HepG2 (cell line): Measurements from ENCODE around the gene ATR. TPM values are rescaled to one million over a fixed set of nuclear protein-coding genes. Genes with fewer than 3 reads are reported as not detected.

Experiments used
- ATAC-seq: fragments of 200-7000 bp; cut with Tn5 transposase; 3 replicates; pipeline ENCODE4 v1.9.1; 2020; ENCODE audit warnings: mild to moderate bottlenecking, moderate library complexity
- BruUV-seq: library from RNA; stranded (reverse); fragments of 400-500 nt; replicated peaks from 2 replicates; lab custom pipeline; 2021; lab: Mats Ljungman, UMichigan
- CTCF ChIA-PET: fragments of 300-600 bp; formaldehyde crosslinking; extraction: SDS; loops from one replicate; lab custom pipeline; 2021; ENCODE audit warnings: low total read pairs, inconsistent platforms, low intra/inter-chr PET ratio; lab: Yijun Ruan, JAX
- POLR2A ChIA-PET: fragments of 350-600 bp; sonication (Branson Sonifier 250); formaldehyde crosslinking; loops from one replicate; lab custom pipeline; 2020; ENCODE audit warnings: antibody characterized with exemption, inconsistent platforms; lab: Yijun Ruan, JAX
- DNase-seq: peaks from one replicate; pipeline ENCODE4 v3.0.0-alpha.2; 2015; ENCODE audit warnings: low spot score
- FAIRE-seq: peaks from 3 replicates; lab custom pipeline; 2011; peaks lifted over from hg19 to GRCh38; lab: Jason Lieb, UNC
- H2AFZ ChIP-seq: one replicate; pipeline ENCODE4 v1.6.1; 2011; ENCODE audit warnings: low read length, inconsistent platforms
- H3K27ac ChIP-seq: fragments of 300-600 bp; 3 replicates; pipeline ENCODE4 v1.8.0; 2011; ENCODE audit warnings: mixed run types, mild to moderate bottlenecking, mixed read lengths, low read length, inconsistent platforms; ENCODE audit not compliant: insufficient read depth; ENCODE audit errors: extremely low read length
- H3K27me3 ChIP-seq, 2 experiments: fragments of 200-600 bp in 1 of 2; 2 replicates in 1 of 2; 3 replicates in 1 of 2; pipeline versions ENCODE4 v1.6.0 to v1.8.0; 2011; ENCODE audit warnings: low read length in 2 of 2, mild to moderate bottlenecking in 2 of 2, moderate library complexity in 2 of 2, inconsistent platforms in 1 of 2; ENCODE audit not compliant: insufficient read depth in 2 of 2, control insufficient read depth in 1 of 2
- H3K36me3 ChIP-seq, 2 experiments: fragments of 200-600 bp in 1 of 2; replicated peaks in 1 of 2; 2 replicates in 1 of 2; 3 replicates in 1 of 2; pipeline versions ENCODE4 v1.5.1 to v1.8.0; 2011; ENCODE audit warnings: low read length in 2 of 2, inconsistent platforms in 1 of 2; ENCODE audit not compliant: insufficient read depth in 2 of 2, control insufficient read depth in 1 of 2
- H3K4me1 ChIP-seq: 2 replicates; pipeline ENCODE4 v1.5.1; 2012; ENCODE audit warnings: low read length, inconsistent platforms; ENCODE audit not compliant: insufficient read depth
- H3K4me2 ChIP-seq: 2 replicates; pipeline ENCODE4 v1.6.0; 2011; ENCODE audit warnings: low read depth, low read length, inconsistent platforms
- H3K4me3 ChIP-seq, 3 experiments: fragments of 200-600 bp in 1 of 3; sonication (generic), shearing (Covaris generic) in 1 of 3; replicated peaks in 1 of 3; 2 replicates each; pipeline ENCODE4 v1.5.1; 2011 to 2016; ENCODE audit warnings: low read length in 3 of 3, inconsistent platforms in 2 of 3, low read depth in 2 of 3, mild to moderate bottlenecking in 2 of 3, control low read depth in 1 of 3, mixed read lengths in 1 of 3; ENCODE audit not compliant: insufficient read depth in 1 of 3
- H3K79me2 ChIP-seq: one replicate; pipeline ENCODE4 v1.6.1; 2011; ENCODE audit warnings: low read length, inconsistent platforms; ENCODE audit not compliant: insufficient read depth
- H3K9ac ChIP-seq: 2 replicates; pipeline ENCODE4 v1.6.0; 2011; ENCODE audit warnings: mild to moderate bottlenecking, low read depth, low read length, inconsistent platforms; ENCODE audit not compliant: insufficient read depth
- H3K9me3 ChIP-seq: 2 replicates; pipeline ENCODE4 v1.5.1; 2012; ENCODE audit warnings: mild to moderate bottlenecking, low read length
- H4K20me1 ChIP-seq: 2 replicates; pipeline ENCODE4 v1.6.0; 2011; ENCODE audit warnings: inconsistent platforms, mild to moderate bottlenecking, low read length, moderate library complexity; ENCODE audit not compliant: insufficient read depth
- HNRNPK ChIP-seq: fragments of 200-400 bp; formaldehyde crosslinking; IDR thresholded peaks from 2 replicates; pipeline ENCODE4 v1.6.1; 2018; ENCODE audit warnings: low read length, low read depth, moderate library complexity, mild to moderate bottlenecking; ENCODE audit not compliant: poor library complexity, severe bottlenecking
- KDM4B ChIP-seq: sonication (generic); formaldehyde crosslinking; IDR thresholded peaks from 2 replicates; pipeline ENCODE4 v1.4.0; 2020; ENCODE audit warnings: missing genetic modification reagents
- WGBS: methylation state at CpG from one replicate; pipeline ENCODE4 v1.1.6; 2017; ENCODE audit warnings: low lambda C conversion rate; 5-methylcytosine and 5-hydroxymethylcytosine counted together
- in situ Hi-C: cut with HindIII; loops from 2 replicates; pipeline ENCODE4 v1.10.0; 2017; ENCODE audit warnings: low pct_unique_long_range_greater_than_20kb; ENCODE audit not compliant: extremely low pct_ligation_motif_present
- intact Hi-C: fragments of 100-400 bp; cut with micrococcal nuclease; formaldehyde crosslinking; loops from one replicate; pipeline ENCODE4 v1.10.0; 2022; ENCODE audit not compliant: unreplicated experiment
- polyA plus RNA-seq, 8 experiments: library from polyadenylated mRNA; depleted of rRNA in 3 of 8; stranded (reverse) in 7 of 8; unstranded in 1 of 8; fragments of >200 nt; fragmentation: Illumina TruSeq in 4 of 8; extraction: Trizol in 4 of 8; gene quantifications; 2 replicates each; pipeline versions ENCODE4 v1.2.1 to v1.2.3, GENCODE V29; 2011 to 2016; ENCODE audit warnings: low read depth in 4 of 8, missing spikeins in 1 of 8, mixed read lengths in 1 of 8; ENCODE audit not compliant: insufficient read depth in 1 of 8
- total RNA-seq, 5 experiments: library from RNA; depleted of rRNA; stranded (reverse); fragments of >200 nt; fragmentation: Illumina TruSeq; extraction: Trizol; gene quantifications; 2 replicates each; pipeline ENCODE4 v1.2.3, GENCODE V29; 2016; ENCODE audit warnings: low read depth in 1 of 5
- TF ChIP-seq, protein P1 (sequence below): sonication (generic); formaldehyde crosslinking; IDR thresholded peaks from 2 replicates; pipeline ENCODE4 v1.4.0; 2020; ENCODE audit warnings: missing genetic modification reagents
- TF ChIP-seq, protein P2 (sequence below): sonication (generic); formaldehyde crosslinking; conservative IDR thresholded peaks from 2 replicates; pipeline ENCODE4 v1.5.0; 2020; ENCODE audit warnings: missing genetic modification reagents

Gene ATR
- total and polyA plus RNA-seq, 2 of the 13 experiments (the other 11 are each of a cell fraction or from before 2014, with no cell fraction given) = 6.6 to 17.0 TPM

DNA sequence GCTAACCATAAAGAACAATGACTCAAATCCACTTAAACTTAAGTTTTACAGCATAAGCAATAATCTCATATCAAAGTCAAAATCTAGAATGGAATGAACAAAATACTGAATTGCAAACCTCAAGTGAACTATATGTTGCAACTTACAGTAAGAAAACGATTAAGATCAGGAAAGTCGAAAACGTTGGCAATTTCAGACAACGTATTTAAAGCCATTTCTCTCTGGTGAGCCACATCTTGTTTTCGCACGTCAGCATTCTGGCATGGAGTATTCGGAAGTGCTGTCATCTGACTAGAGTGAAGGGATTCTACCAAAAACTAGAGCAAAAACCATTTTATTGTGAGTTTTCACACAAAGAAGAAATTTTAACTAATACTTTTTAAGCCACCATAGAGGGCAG is 28.5 kb downstream of the ATR start (continued):
- TF ChIP-seq, protein P1, sequence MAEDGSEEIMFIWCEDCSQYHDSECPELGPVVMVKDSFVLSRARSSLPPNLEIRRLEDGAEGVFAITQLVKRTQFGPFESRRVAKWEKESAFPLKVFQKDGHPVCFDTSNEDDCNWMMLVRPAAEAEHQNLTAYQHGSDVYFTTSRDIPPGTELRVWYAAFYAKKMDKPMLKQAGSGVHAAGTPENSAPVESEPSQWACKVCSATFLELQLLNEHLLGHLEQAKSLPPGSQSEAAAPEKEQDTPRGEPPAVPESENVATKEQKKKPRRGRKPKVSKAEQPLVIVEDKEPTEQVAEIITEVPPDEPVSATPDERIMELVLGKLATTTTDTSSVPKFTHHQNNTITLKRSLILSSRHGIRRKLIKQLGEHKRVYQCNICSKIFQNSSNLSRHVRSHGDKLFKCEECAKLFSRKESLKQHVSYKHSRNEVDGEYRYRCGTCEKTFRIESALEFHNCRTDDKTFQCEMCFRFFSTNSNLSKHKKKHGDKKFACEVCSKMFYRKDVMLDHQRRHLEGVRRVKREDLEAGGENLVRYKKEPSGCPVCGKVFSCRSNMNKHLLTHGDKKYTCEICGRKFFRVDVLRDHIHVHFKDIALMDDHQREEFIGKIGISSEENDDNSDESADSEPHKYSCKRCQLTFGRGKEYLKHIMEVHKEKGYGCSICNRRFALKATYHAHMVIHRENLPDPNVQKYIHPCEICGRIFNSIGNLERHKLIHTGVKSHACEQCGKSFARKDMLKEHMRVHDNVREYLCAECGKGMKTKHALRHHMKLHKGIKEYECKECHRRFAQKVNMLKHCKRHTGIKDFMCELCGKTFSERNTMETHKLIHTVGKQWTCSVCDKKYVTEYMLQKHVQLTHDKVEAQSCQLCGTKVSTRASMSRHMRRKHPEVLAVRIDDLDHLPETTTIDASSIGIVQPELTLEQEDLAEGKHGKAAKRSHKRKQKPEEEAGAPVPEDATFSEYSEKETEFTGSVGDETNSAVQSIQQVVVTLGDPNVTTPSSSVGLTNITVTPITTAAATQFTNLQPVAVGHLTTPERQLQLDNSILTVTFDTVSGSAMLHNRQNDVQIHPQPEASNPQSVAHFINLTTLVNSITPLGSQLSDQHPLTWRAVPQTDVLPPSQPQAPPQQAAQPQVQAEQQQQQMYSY (CRISPR knock-in tag) = no peak

DNA sequence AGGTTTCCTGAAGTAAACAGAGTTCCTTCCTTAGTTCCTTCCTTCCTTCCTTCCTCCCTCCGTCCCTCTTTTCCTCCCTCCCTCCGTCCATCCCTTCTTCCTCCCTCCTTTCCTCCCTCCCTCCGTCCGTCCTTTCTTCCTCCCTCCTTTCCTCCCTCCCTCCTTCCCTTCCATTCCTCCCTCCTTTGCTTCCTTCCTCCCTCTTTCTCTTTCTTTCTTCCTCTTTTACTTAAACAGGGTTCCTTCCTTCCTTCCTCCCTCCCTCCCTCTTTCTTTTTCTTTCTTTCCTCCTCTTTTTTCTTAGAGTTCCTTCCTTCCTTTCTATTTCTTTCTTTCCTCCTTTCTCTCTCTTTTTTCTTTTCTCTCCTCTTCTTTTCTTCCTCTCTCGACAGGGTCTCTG is 35.2 kb downstream of the ATR start:
- no peak overlapping the region for H3K4me3 ChIP-seq
- intact Hi-C loops = no loop called here
- no peaks in the 10 kb centered on the region for H3K79me2 ChIP-seq
- H3K36me3 ChIP-seq = peaks cover 2 to 4% of the 10 kb centered on the region in 2 experiments; a peak in 1 of 5 replicates
- H2AFZ ChIP-seq = no peak overlapping the region
- WGBS = 95% methylated on average over 5 of the region's 5 CpGs
- DNase-seq (no peak), ATAC-seq (no peak), FAIRE-seq (no peak)
- BruUV-seq = no TSS peak
- no peak overlapping the region for H3K9ac ChIP-seq
- no peaks in the 10 kb centered on the region for H3K9me3 ChIP-seq
- CTCF ChIA-PET = no interaction called here
- H3K27me3 ChIP-seq = no peaks in the 10 kb centered on the region
- no peak overlapping the region for H3K27ac ChIP-seq
- POLR2A ChIA-PET = no interaction called here
- TF ChIP-seq HNRNPK (peak; percentile 69), KDM4B (CRISPR knock-in tag) (no peak)
- TF ChIP-seq, protein P2, sequence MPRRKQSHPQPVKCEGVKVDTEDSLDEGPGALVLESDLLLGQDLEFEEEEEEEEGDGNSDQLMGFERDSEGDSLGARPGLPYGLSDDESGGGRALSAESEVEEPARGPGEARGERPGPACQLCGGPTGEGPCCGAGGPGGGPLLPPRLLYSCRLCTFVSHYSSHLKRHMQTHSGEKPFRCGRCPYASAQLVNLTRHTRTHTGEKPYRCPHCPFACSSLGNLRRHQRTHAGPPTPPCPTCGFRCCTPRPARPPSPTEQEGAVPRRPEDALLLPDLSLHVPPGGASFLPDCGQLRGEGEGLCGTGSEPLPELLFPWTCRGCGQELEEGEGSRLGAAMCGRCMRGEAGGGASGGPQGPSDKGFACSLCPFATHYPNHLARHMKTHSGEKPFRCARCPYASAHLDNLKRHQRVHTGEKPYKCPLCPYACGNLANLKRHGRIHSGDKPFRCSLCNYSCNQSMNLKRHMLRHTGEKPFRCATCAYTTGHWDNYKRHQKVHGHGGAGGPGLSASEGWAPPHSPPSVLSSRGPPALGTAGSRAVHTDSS (CRISPR knock-in tag) = no peak
- in situ Hi-C loops = no loop called here
- H3K4me1 ChIP-seq = no peaks in the 10 kb centered on the region
- H3K4me2 ChIP-seq = no peak overlapping the region
- no peaks in the 10 kb centered on the region for H4K20me1 ChIP-seq
